Endodermal cell (in vitro differentiated cells): ENCODE measurements around the gene ORAI1. TPM values are rescaled to one million over a fixed set of nuclear protein-coding genes. Genes with fewer than 3 reads are reported as not detected.
"Not testable (repeated sequence)": the region's sequence is repeated elsewhere in the genome, so short reads cannot be mapped to it uniquely, and the experiment has no call there.

Source experiments
- DNase-seq: peaks from one replicate; pipeline ENCODE4 v3.0.0-alpha.2; 2017
- H3K27ac ChIP-seq: 2 replicates; pipeline ENCODE4 v1.5.1; 2013; ENCODE audit warnings: mild to moderate bottlenecking, low read depth, low read length, moderate library complexity
- H3K27me3 ChIP-seq: 2 replicates; pipeline ENCODE4 v1.6.1; 2013; ENCODE audit warnings: mild to moderate bottlenecking, low read length, moderate library complexity; ENCODE audit not compliant: insufficient read depth, control insufficient read depth, poor library complexity, severe bottlenecking
- H3K36me3 ChIP-seq: 2 replicates; pipeline ENCODE4 v1.7.0; 2013; ENCODE audit warnings: mild to moderate bottlenecking, low read length, moderate library complexity; ENCODE audit not compliant: control insufficient read depth, insufficient read depth
- H3K4me1 ChIP-seq: one replicate; pipeline ENCODE4 v1.7.0; 2013; ENCODE audit warnings: low read length; ENCODE audit not compliant: control insufficient read depth, insufficient read depth
- H3K4me3 ChIP-seq: 2 replicates; pipeline ENCODE4 v1.5.1; 2013; ENCODE audit warnings: mild to moderate bottlenecking, low read length, moderate library complexity
- H3K9ac ChIP-seq: 2 replicates; pipeline ENCODE4 v1.6.1; 2013; ENCODE audit warnings: mild to moderate bottlenecking, low read length, moderate library complexity; ENCODE audit not compliant: poor library complexity, severe bottlenecking; ENCODE audit errors: extremely low read depth
- H3K9me3 ChIP-seq: 2 replicates; pipeline ENCODE4 v1.6.1; 2013; ENCODE audit warnings: mild to moderate bottlenecking, low read length, moderate library complexity; ENCODE audit not compliant: control insufficient read depth
- H3K27ac Mint-ChIP-seq: 2 replicates; pipeline ENCODE4 v1.8.0; 2020; ENCODE audit warnings: mixed read lengths
- H3K27me3 Mint-ChIP-seq: 2 replicates; pipeline ENCODE4 v1.8.0; 2021; ENCODE audit warnings: mild to moderate bottlenecking, mixed read lengths; ENCODE audit not compliant: insufficient read depth
- H3K36me3 Mint-ChIP-seq: 2 replicates; pipeline ENCODE4 v1.8.0; 2020; ENCODE audit warnings: low read depth, mixed read lengths
- H3K4me1 Mint-ChIP-seq: 2 replicates; pipeline ENCODE4 v1.8.0; 2020; ENCODE audit warnings: mixed read lengths
- H3K4me3 Mint-ChIP-seq: 2 replicates; pipeline ENCODE4 v1.8.0; 2020; ENCODE audit warnings: mild to moderate bottlenecking, moderate library complexity, mixed read lengths
- H3K9me3 Mint-ChIP-seq: 2 replicates; pipeline ENCODE4 v1.8.0; 2020; ENCODE audit warnings: mild to moderate bottlenecking, mixed read lengths
- CTCF ChIP-seq: fragments of 200-600 bp; sonication (generic); conservative IDR thresholded peaks from 2 replicates; pipeline ENCODE4 v1.5.0; 2021; ENCODE audit warnings: antibody characterized with exemption, mild to moderate bottlenecking
- WGBS, 2 experiments: methylation state at CpG; one replicate each; pipeline versions ENCODE4 v1.1.5 to v1.1.7; 2013; ENCODE audit warnings: missing lambda C conversion rate in 2 of 2, mixed read lengths in 1 of 2; ENCODE audit not compliant: insufficient coverage in 1 of 2, insufficient read length in 1 of 2; 5-methylcytosine and 5-hydroxymethylcytosine counted together
- total RNA-seq, 2 donors: library from RNA; stranded (reverse); fragmentation: NEBNext Ultra II Directional in 1 of 2; extraction: Animal tissue kit (Norgen Biotek cat#: 25700) in 1 of 2; gene quantifications; 2 replicates in 1 of 2; 3 replicates in 1 of 2; pipeline ENCODE4 v1.2.1, GENCODE V29; 2021

The ORAI1 gene
- total RNA-seq, 2 donors from 2014 or later, result 35.3 to 39.2 TPM

DNA sequence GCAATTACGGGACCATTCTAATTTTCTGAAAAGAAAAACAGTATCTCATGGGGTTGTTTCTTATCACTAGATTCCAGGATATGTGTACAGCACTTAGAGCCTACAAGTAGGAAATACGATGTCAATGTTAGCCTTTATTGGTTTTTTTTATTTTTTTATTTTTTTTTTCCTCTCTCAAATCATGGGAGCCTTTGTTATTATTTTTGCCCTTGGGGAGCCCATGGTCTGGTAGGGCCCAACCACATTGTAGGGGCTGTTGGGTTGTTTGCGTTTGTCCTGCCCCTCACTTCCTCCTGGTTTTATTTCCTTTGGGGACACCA, 37.2 kb downstream of the ORAI1 start:
- Mint-ChIP-seq H3K4me1 (peaks cover 7% of the 10 kb centered on the region), H3K27ac (peak overlapping the region; percentile 77), H3K4me3 (peak overlapping the region; percentile 40), H3K36me3 (peaks cover 2% of the 10 kb centered on the region), H3K27me3 (no peaks in the 10 kb centered on the region), H3K9me3 (no peaks in the 10 kb centered on the region)
- peak overlapping the region; percentile 79 for H3K4me3 ChIP-seq
- no peaks in the 10 kb centered on the region for H3K9me3 ChIP-seq
- no peaks in the 10 kb centered on the region for H3K36me3 ChIP-seq
- WGBS, 2 experiments, result 90 to 92% methylated on average over 2 to 3 of the region's 3 CpGs
- TF ChIP-seq CTCF, result no peak
- no peak for DNase-seq
- H3K4me1 ChIP-seq, result no peaks in the 10 kb centered on the region
- H3K27me3 ChIP-seq, result no peaks in the 10 kb centered on the region
- no peak overlapping the region for H3K9ac ChIP-seq
- H3K27ac ChIP-seq, result no peak overlapping the region

DNA sequence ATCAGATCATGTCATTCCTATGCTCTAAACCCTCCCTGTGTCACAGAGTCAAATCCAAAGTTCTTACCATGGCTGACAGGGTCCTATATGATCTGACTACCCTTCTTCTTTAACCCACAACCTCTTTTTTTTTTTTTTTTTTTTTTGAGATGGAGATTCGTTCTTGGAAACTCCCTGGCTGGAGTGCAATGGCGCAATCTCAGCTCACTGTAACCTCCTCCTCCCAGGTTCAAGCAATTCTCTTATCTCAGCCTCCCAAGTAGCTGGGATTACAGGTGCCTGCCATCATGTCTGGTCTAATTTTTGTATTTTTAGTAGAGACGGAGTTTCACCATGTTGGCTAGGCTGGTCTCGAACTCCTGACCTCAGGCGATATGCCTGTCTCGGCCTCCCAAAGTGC, 40.5 kb downstream of the ORAI1 start:
- H3K4me1 ChIP-seq, H3K27ac ChIP-seq, H3K4me3 Mint-ChIP-seq, H3K27ac Mint-ChIP-seq, H3K9ac ChIP-seq, H3K27me3 Mint-ChIP-seq, H3K36me3 ChIP-seq, H3K4me1 Mint-ChIP-seq, H3K4me3 ChIP-seq, DNase-seq, H3K36me3 Mint-ChIP-seq, H3K27me3 ChIP-seq, H3K9me3 Mint-ChIP-seq, H3K9me3 ChIP-seq: not testable (repeated sequence)
- 89 to 97% methylated on average over 4 to 5 of the region's 6 CpGs for WGBS, 2 experiments

- H3K27ac ChIP-seq, result no peak overlapping the region
- H3K9me3 Mint-ChIP-seq, result no peaks in the 10 kb centered on the region
- no peaks in the 10 kb centered on the region for H3K36me3 ChIP-seq
- H3K4me3 ChIP-seq, result no peak overlapping the region
- H3K9me3 ChIP-seq, result no peaks in the 10 kb centered on the region
- H3K9ac ChIP-seq, result no peak overlapping the region
- peak; percentile 84 for TF ChIP-seq CTCF
- H3K27me3 ChIP-seq, result no peaks in the 10 kb centered on the region
- WGBS, 2 experiments, result 90% methylated on average over 13 to 18 of the region's 18 CpGs
- H3K4me1 Mint-ChIP-seq, result peaks cover 14% of the 10 kb centered on the region
- no peaks in the 10 kb centered on the region for H3K27me3 Mint-ChIP-seq
- H3K4me1 ChIP-seq, result no peaks in the 10 kb centered on the region
- H3K27ac Mint-ChIP-seq, result peak overlapping the region; percentile 67
- H3K36me3 Mint-ChIP-seq, result peaks cover 2% of the 10 kb centered on the region
- no peak overlapping the region for H3K4me3 Mint-ChIP-seq
- DNase-seq, result peak; percentile 94
Measured at GRCh38 chr12:121668750-121669520, 42.6 kb downstream of the ORAI1 start.

DNA sequence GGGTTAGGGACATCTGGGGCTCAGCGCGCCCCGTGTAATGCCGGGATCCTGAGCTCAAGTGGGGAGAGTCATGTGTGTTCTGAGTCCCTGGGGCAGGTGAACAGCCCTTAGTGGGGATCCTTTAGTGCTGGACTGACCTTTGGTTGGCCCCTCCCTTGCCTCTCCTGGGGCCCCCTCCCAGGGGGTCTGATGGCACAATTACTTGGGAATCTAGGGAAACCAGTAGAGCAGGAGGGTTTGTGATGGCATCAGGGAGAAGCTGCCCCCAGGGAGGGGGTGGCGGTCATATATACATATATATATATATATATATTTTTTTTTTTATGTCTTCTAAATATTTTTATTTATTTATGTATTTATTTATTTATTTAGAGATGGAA, 43.2 kb downstream of the ORAI1 start, which contains the start of gene MORN3:
MORN3 (minus strand) TSS at position 134 of the 380 bp plus-strand sequence. CDS start 171 bp downstream, outside the sequence.
- Mint-ChIP-seq H3K4me1 (peaks cover 14% of the 10 kb centered on the region), H3K36me3 (peaks cover 2% of the 10 kb centered on the region), H3K27ac (peak within 1 kb of the TSS; percentile 67), H3K9me3 (no peaks in the 10 kb centered on the region), H3K4me3 (no peak within 1 kb of the TSS), H3K27me3 (no peaks in the 10 kb centered on the region)
- TF ChIP-seq CTCF, result no peak
- Histone ChIP-seq H3K27me3 (no peaks in the 10 kb centered on the region), H3K27ac (no peak within 1 kb of the TSS), H3K4me1 (no peaks in the 10 kb centered on the region), H3K4me3 (no peak within 1 kb of the TSS), H3K9ac (no peak within 1 kb of the TSS), H3K36me3 (no peaks in the 10 kb centered on the region), H3K9me3 (no peaks in the 10 kb centered on the region)
- DNase-seq, result no peak
- 92 to 100% methylated on average over 2 to 4 of the region's 5 CpGs for WGBS, 2 experiments
